NB4 (cell line): Measurements from ENCODE around the gene UFC1.

Experiments used
- DNase-seq: peaks from one replicate; pipeline ENCODE4 v3.0.0; 2010; ENCODE audit warnings: low read depth
- H3K4me3 ChIP-seq: one replicate; pipeline ENCODE4 v1.5.1; 2011; ENCODE audit warnings: mild to moderate bottlenecking, low read depth, low read length, moderate library complexity
- CTCF ChIP-seq: IDR thresholded peaks from one replicate; pipeline ENCODE4 v1.5.1; 2012; ENCODE audit warnings: low read depth, low read length
- MAX ChIP-seq: IDR thresholded peaks from 2 replicates; pipeline ENCODE4 v1.6.1; 2011; ENCODE audit warnings: low read depth, low read length
- MYC ChIP-seq: IDR thresholded peaks from 2 replicates; pipeline ENCODE4 v1.6.1; 2011; ENCODE audit warnings: low read depth, low read length
- POLR2A ChIP-seq: IDR thresholded peaks from 2 replicates; pipeline ENCODE4 v1.6.1; 2011; ENCODE audit warnings: mild to moderate bottlenecking; ENCODE audit not compliant: insufficient read length; ENCODE audit errors: extremely low read depth

The UFC1 gene

GRCh38 chr1:161172349-161172748 is 18.6 kb downstream of the UFC1 start:
- H3K4me3 ChIP-seq = no peak overlapping the region
- DNase-seq = no peak
- no peak for TF ChIP-seq MYC
- no peak for TF ChIP-seq CTCF
- no peak for TF ChIP-seq POLR2A
- TF ChIP-seq MAX = no peak

- no peak for DNase-seq
- TF ChIP-seq MAX = no peak
- no peak for TF ChIP-seq MYC
- no peak for TF ChIP-seq POLR2A
- no peak for TF ChIP-seq CTCF
- no peak overlapping the region for H3K4me3 ChIP-seq
These were observed 19.1 kb downstream of the UFC1 start for GRCh38 chr1:161172776-161173376.

GRCh38 chr1:161173711-161174110 is 19.9 kb downstream of the UFC1 start:
- no peak for DNase-seq
- TF ChIP-seq MAX (no peak), MYC (no peak), CTCF (no peak), POLR2A (no peak)
- H3K4me3 ChIP-seq = no peak overlapping the region

GRCh38 chr1:161174911-161175310 is 21.1 kb downstream of the UFC1 start:
- DNase-seq = no peak
- TF ChIP-seq CTCF (no peak), MYC (no peak), MAX (no peak), POLR2A (no peak)
- H3K4me3 ChIP-seq = no peak overlapping the region

- DNase-seq = no peak
- H3K4me3 ChIP-seq = peak overlapping the region; percentile 2
- TF ChIP-seq MAX = no peak
- no peak for TF ChIP-seq POLR2A
- TF ChIP-seq CTCF = no peak
- no peak for TF ChIP-seq MYC
These were observed 22.1 kb downstream of the UFC1 start for GRCh38 chr1:161175771-161176453.
